ENCODE measurements around the gene GHITM. TPM values are rescaled to one million over a fixed set of nuclear protein-coding genes. Genes with fewer than 3 reads are reported as not detected.

The GHITM gene
- total RNA-seq, 1 experiment from 2014 or later: 156 TPM

GRCh38 chr10:84158061-84158460, 18.8 kb downstream of the GHITM start:
- ChIA-PET CTCF (interaction anchor here (1.4 kb wide), 1 partner anchor 10 kb away, joined by 3 read pairs; no protein-coding TSS in a partner anchor), RAD21 (ENCODE audit: low non-redundant PET in 1 of 2, low total read pairs in 2 of 2, uncharacterized antibody in 2 of 2, unreplicated experiment in 2 of 2) (no interaction called here), POLR2A (no interaction called here)
- Histone ChIP-seq H3K4me1 (ENCODE audit: control insufficient read depth in 1 of 2, insufficient read depth in 2 of 2, low read length in 2 of 2) (no peaks in the 10 kb centered on the region), H3K4me2 (ENCODE audit: low read length) (no peak overlapping the region), H3K4me3 (replicated peaks in 1 of 2; ENCODE audit: low read depth in 1 of 2, low read length in 2 of 2) (no peak overlapping the region), H3K79me2 (ENCODE audit: insufficient read depth, low read length) (no peaks in the 10 kb centered on the region), H3K27me3 (ENCODE audit: insufficient read depth, low read length) (no peaks in the 10 kb centered on the region), H3K27ac (ENCODE audit: low read depth, low read length) (no peak overlapping the region), H3K9ac (ENCODE audit: low read length) (no peak overlapping the region), H3K9me2 (ENCODE audit: insufficient read depth) (no peaks in the 10 kb centered on the region), H2AFZ (ENCODE audit: low read depth, low read length, poor library complexity, severe bottlenecking) (no peak overlapping the region), H3K36me3 (ENCODE audit: control insufficient read depth in 1 of 2, insufficient read depth in 2 of 2, low read length in 2 of 2) (peaks cover 9 to 13% of the 10 kb centered on the region in 2 experiments; a peak in 3 of 4 replicates), H4K20me1 (ENCODE audit: insufficient read depth) (no peaks in the 10 kb centered on the region), H3K9me3 (ENCODE audit: control insufficient read depth in 1 of 2, insufficient read depth in 1 of 2, low read depth in 1 of 2, low read length in 2 of 2) (no peaks in the 10 kb centered on the region)
- intact Hi-C loops (cut with micrococcal nuclease): no loop called here
- DNase-seq (ENCODE audit: low read depth, low spot score) (no peak), ATAC-seq (no peak)
- no TSS peak for BruUV-seq (replicated peaks)
- TF ChIP-seq YY1 (IDR thresholded peaks at IDR 0.05; ENCODE audit: extremely low read depth, insufficient replicate concordance, low read depth, low read length): no peak
- TF ChIP-seq TCF7L2 (IDR thresholded peaks at IDR 0.05; ENCODE audit: borderline replicate concordance, extremely low read depth, insufficient read depth, insufficient read length): no peak
- TF ChIP-seq RAD21 (IDR thresholded peaks at IDR 0.05; ENCODE audit: low read depth): no peak

- CTCF ChIA-PET: interaction anchor here (1.4 kb wide), 1 partner anchor 10 kb away, joined by 3 read pairs; no protein-coding TSS in a partner anchor
- H4K20me1 ChIP-seq (ENCODE audit: insufficient read depth): no peaks in the 10 kb centered on the region
- H3K4me1 ChIP-seq (ENCODE audit: control insufficient read depth in 1 of 2, insufficient read depth in 2 of 2, low read length in 2 of 2): no peaks in the 10 kb centered on the region
- POLR2A ChIA-PET: no interaction called here
- H3K79me2 ChIP-seq (ENCODE audit: insufficient read depth, low read length): no peaks in the 10 kb centered on the region
- ATAC-seq (no peak), DNase-seq (ENCODE audit: low read depth, low spot score) (no peak)
- no peaks in the 10 kb centered on the region for H3K27me3 ChIP-seq (ENCODE audit: insufficient read depth, low read length)
- H2AFZ ChIP-seq (ENCODE audit: low read depth, low read length, poor library complexity, severe bottlenecking): no peak overlapping the region
- BruUV-seq (replicated peaks): no TSS peak
- H3K9ac ChIP-seq (ENCODE audit: low read length): no peak overlapping the region
- no peaks in the 10 kb centered on the region for H3K9me3 ChIP-seq (ENCODE audit: control insufficient read depth in 1 of 2, insufficient read depth in 1 of 2, low read depth in 1 of 2, low read length in 2 of 2)
- RAD21 ChIA-PET (ENCODE audit: low non-redundant PET in 1 of 2, low total read pairs in 2 of 2, uncharacterized antibody in 2 of 2, unreplicated experiment in 2 of 2): no interaction called here
- H3K4me3 ChIP-seq (replicated peaks in 1 of 2; ENCODE audit: low read depth in 1 of 2, low read length in 2 of 2): no peak overlapping the region
- no peak overlapping the region for H3K27ac ChIP-seq (ENCODE audit: low read depth, low read length)
- H3K9me2 ChIP-seq (ENCODE audit: insufficient read depth): no peaks in the 10 kb centered on the region
- no peak overlapping the region for H3K4me2 ChIP-seq (ENCODE audit: low read length)
- peaks cover 5 to 8% of the 10 kb centered on the region in 2 experiments; a peak in 3 of 4 replicates for H3K36me3 ChIP-seq (ENCODE audit: control insufficient read depth in 1 of 2, insufficient read depth in 2 of 2, low read length in 2 of 2)
- intact Hi-C loops (cut with micrococcal nuclease): no loop called here
- TF ChIP-seq POLR2AphosphoS5 (IDR thresholded peaks at IDR 0.05; ENCODE audit: low read depth, low read length): no peak
- TF ChIP-seq EZH2 (IDR thresholded peaks at IDR 0.05): no peak
- TF ChIP-seq TCF7L2 (IDR thresholded peaks at IDR 0.05; ENCODE audit: borderline replicate concordance, extremely low read depth, insufficient read depth, insufficient read length): no peak
- no peak for TF ChIP-seq CTCF (IDR thresholded peaks at IDR 0.05 in 2 of 3, conservative IDR thresholded peaks at IDR 0.05 in 1 of 3; ENCODE audit: borderline replicate concordance in 1 of 3, insufficient read depth in 1 of 3, low read depth in 2 of 3, low read length in 2 of 3)
- no peak for TF ChIP-seq ATF3 (IDR thresholded peaks at IDR 0.05)
- TF ChIP-seq REST (IDR thresholded peaks at IDR 0.05; ENCODE audit: low read depth): no peak
- no peak for TF ChIP-seq RAD21 (IDR thresholded peaks at IDR 0.05; ENCODE audit: low read depth)
- no peak for TF ChIP-seq CEBPB (IDR thresholded peaks at IDR 0.05; ENCODE audit: low read depth)
- TF ChIP-seq ZBTB33 (IDR thresholded peaks at IDR 0.05; ENCODE audit: extremely low read depth, insufficient replicate concordance, low read length): no peak
- TF ChIP-seq ZFX (IDR thresholded peaks at IDR 0.05): no peak
Observed at GRCh38 chr10:84158550-84158949, 19.2 kb downstream of the GHITM start.
